Muscle layer of duodenum (tissue), 2 donors: ENCODE data around the gene VAC14.

Experiments used
- H3K27ac ChIP-seq: one replicate; pipeline ENCODE4 v1.7.0; 2013; ENCODE audit warnings: mild to moderate bottlenecking, low read length
- H3K27me3 ChIP-seq: one replicate; pipeline ENCODE4 v1.7.0; 2013; ENCODE audit warnings: low read depth, mild to moderate bottlenecking, control low read depth, low read length
- H3K36me3 ChIP-seq, 2 donors: one replicate each; pipeline ENCODE4 v1.7.0; 2013; ENCODE audit warnings: low read length in 2 of 2, control low read depth in 1 of 2, mild to moderate bottlenecking in 1 of 2; ENCODE audit not compliant: insufficient read depth in 2 of 2, control insufficient read depth in 1 of 2
- H3K4me1 ChIP-seq, 2 donors: one replicate each; pipeline ENCODE4 v1.7.0; 2013; ENCODE audit warnings: low read length in 2 of 2, mild to moderate bottlenecking in 2 of 2, control low read depth in 1 of 2, moderate library complexity in 1 of 2; ENCODE audit not compliant: insufficient read depth in 2 of 2, control insufficient read depth in 1 of 2
- H3K4me3 ChIP-seq, 2 donors: one replicate each; pipeline ENCODE4 v1.7.0; 2013; ENCODE audit warnings: low read length in 2 of 2, low read depth in 1 of 2, mild to moderate bottlenecking in 1 of 2
- H3K9me3 ChIP-seq, 2 donors: one replicate each; pipeline ENCODE4 v1.7.0; 2013; ENCODE audit warnings: low read length in 2 of 2, control low read depth in 1 of 2, mild to moderate bottlenecking in 1 of 2; ENCODE audit not compliant: control insufficient read depth in 1 of 2
- donor health status: healthy.

The VAC14 gene

DNA sequence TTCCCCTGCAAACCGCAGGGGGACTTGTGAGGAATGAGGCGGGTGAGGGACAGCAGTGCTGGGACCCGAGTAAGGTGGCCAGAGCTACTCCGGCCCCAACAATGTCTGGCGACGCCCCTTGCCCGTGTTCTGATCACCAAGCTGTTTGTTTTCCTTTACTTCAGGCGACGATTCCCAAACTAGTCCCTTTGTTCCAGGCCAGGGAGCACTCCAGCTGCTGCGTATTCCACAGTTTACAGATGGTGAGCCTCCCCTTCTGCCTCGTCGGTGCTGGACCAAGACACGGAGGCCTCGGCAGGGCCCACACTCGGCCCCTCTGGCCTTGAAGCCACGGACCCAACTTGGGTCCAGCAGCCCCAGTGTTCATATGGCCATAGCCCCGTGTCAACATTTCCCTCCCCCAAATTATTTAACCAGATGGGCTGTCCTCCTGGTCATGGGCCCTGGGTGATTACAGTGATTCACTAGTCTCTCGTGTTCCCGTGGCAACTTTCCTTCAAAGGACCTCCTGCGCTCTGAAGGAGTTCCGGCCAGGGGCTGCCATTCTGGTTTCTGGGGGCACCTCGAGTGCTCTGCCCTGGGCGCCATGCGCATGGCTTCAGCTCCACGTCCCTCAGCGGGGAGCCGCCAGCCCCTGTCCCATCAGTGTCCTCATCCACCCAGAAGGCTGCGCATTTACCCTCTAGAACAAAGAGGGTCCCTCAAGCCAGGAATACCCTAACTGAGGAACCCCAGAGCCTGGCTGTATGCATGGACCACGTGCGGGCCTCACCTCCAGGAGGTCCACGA, 90.3 kb downstream of the VAC14 start:
- Histone ChIP-seq H3K4me3 (no peak overlapping the region), H3K9me3 (no peaks in the 10 kb centered on the region), H3K36me3 (no peaks in the 10 kb centered on the region), H3K4me1 (peaks cover 22 to 35% of the 10 kb centered on the region in 2 donors), H3K27me3 (no peaks in the 10 kb centered on the region), H3K27ac (no peak overlapping the region)

DNA sequence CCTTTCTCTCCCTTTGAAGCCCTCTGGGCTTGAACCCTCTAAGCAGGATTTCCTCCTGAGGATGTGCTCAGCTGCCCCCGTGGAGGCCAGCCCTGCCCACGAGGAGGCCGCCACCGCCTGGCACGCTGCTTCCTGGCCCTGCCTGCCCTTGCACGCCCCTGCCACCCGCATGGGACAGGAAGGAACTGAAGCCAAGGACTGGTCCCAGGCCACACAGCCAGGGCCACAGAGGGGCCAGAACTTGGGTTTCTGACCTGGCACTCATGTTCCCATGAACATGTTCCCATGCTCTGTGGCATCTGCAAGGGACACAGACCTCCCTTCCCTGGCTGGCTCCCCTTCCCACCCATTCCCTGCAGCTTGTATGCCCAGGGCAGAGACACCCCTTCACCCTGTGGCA, 91.0 kb downstream of the VAC14 start:
- no peaks in the 10 kb centered on the region for H3K9me3 ChIP-seq
- no peaks in the 10 kb centered on the region for H3K36me3 ChIP-seq
- no peaks in the 10 kb centered on the region for H3K27me3 ChIP-seq
- peaks cover 23 to 32% of the 10 kb centered on the region in 2 donors for H3K4me1 ChIP-seq
- no peak overlapping the region for H3K27ac ChIP-seq
- no peak overlapping the region for H3K4me3 ChIP-seq

- Histone ChIP-seq H3K4me1 (peaks cover 24 to 35% of the 10 kb centered on the region in 2 donors), H3K4me3 (no peak overlapping the region), H3K9me3 (no peaks in the 10 kb centered on the region), H3K36me3 (no peaks in the 10 kb centered on the region), H3K27ac (no peak overlapping the region), H3K27me3 (no peaks in the 10 kb centered on the region)
Measured at GRCh38 chr16:70709457-70709856, 91.5 kb downstream of the VAC14 start.

GRCh38 chr16:70708366-70709246, 92.4 kb downstream of the VAC14 start:
- H3K9me3 ChIP-seq: no peaks in the 10 kb centered on the region
- H3K36me3 ChIP-seq: no peaks in the 10 kb centered on the region
- no peak overlapping the region for H3K27ac ChIP-seq
- H3K4me1 ChIP-seq: peaks cover 25 to 44% of the 10 kb centered on the region in 2 donors
- no peaks in the 10 kb centered on the region for H3K27me3 ChIP-seq
- no peak overlapping the region for H3K4me3 ChIP-seq

DNA sequence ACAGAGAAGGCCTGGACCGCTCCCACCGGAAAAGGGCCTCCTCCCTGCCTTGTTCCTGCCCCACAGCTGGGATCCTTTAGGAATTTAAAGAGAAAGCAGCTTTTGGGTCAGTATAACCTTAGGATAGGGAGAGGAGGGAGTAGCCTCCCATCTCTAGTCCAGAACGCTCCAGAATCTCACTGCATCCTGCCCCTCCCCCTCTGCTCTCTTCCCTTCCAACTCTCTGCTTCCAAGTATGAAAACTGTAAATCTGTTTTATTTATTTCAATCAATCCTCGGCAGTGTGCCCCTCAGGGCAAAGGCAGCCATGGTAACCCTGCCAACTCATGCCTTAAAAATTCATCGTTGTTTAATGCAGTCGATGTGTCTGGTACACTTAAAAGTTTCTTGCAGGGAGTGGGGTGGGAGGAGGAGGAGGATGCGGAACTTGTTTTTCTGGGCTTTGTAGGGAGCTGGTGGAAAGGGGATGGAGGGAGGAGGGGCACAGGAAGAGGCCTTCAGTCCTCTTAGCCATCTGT, 94.0 kb downstream of the VAC14 start:
- peak overlapping the region; percentile 65 for H3K27ac ChIP-seq

GRCh38 chr16:70705056-70705455, 95.9 kb downstream of the VAC14 start:
- H3K9me3 ChIP-seq: no peaks in the 10 kb centered on the region
- H3K4me1 ChIP-seq: peaks cover 32 to 69% of the 10 kb centered on the region in 2 donors
- no peak overlapping the region for H3K4me3 ChIP-seq
- H3K27ac ChIP-seq: no peak overlapping the region
- H3K36me3 ChIP-seq: no peaks in the 10 kb centered on the region
- no peaks in the 10 kb centered on the region for H3K27me3 ChIP-seq

More for the DNA sequence above, 94.0 kb downstream of the VAC14 start:
- Histone ChIP-seq H3K9me3 (no peaks in the 10 kb centered on the region), H3K36me3 (no peaks in the 10 kb centered on the region), H3K4me3 (no peak overlapping the region), H3K4me1 (peaks cover 27 to 55% of the 10 kb centered on the region in 2 donors), H3K27me3 (no peaks in the 10 kb centered on the region)

DNA sequence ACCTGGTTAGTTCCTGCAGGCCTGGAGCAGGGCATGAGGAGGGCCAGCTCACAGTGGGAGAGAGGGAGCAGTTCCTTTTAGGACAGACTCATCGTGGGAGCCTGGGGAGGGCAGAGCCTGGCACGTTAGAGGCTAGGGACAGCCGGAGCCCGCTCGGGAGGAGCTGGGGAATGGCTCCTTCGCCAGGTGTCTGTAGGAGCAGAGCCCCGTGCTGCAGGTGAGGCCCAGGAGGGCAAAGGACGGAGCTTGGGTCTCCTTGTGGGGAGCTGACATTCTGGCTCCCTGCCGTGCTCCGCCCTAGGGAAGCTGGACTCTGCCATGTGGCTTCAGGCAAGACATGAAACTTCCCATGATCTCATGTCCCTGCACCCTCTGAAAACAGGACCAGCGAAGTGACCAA, 96.4 kb downstream of the VAC14 start:
- peak overlapping the region; percentile 92 for H3K27ac ChIP-seq
- H3K27me3 ChIP-seq: no peaks in the 10 kb centered on the region
- no peaks in the 10 kb centered on the region for H3K9me3 ChIP-seq
- no peaks in the 10 kb centered on the region for H3K36me3 ChIP-seq
- H3K4me1 ChIP-seq: peaks cover 32 to 68% of the 10 kb centered on the region in 2 donors
- no peak overlapping the region for H3K4me3 ChIP-seq

GRCh38 chr16:70703835-70704381, 97.0 kb downstream of the VAC14 start:
- no peak overlapping the region for H3K4me3 ChIP-seq
- H3K9me3 ChIP-seq: no peaks in the 10 kb centered on the region
- peaks cover 0 to 3% of the 10 kb centered on the region in 2 donors for H3K36me3 ChIP-seq
- peak overlapping the region; percentile 92 for H3K27ac ChIP-seq
- H3K27me3 ChIP-seq: no peaks in the 10 kb centered on the region
- peaks cover 32 to 67% of the 10 kb centered on the region in 2 donors for H3K4me1 ChIP-seq

DNA sequence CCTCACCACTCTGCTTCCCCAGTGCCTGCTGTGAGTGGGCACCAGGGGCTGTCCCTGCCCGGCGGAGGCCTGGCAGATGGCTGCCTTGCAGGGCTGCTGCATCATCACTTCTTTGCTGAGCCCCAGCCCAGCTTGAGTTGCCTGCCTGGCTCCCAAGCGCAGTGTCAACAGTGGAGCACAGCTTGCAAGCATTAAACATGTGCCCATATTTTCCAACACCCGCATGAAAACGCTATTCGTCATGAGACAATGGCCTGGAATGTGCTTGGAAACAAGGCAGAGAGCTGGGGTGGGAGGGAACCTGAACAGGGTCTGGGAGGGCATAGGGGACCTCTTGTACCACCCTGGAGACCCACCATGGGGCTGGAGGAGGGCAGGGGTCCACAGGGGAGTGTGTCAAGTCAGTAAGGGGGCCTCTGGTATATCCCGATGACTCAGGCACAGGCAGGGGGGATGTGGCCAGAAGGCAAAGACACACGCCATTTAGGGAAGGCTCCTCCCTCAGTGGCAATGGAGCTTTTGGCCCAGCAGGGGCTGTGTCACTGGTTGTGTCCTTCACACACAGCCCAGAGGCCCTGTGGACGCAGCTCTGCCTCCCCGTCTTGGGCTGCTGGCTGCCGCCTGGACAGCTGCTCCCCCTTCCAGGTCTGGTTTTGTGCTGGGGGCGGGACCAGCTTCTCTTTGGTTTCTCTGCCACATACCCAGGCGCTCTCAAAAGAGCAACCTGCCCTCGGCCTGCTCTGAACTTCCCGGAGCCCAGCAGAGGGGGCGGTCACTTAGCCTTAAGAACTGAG, 97.7 kb downstream of the VAC14 start:
- H3K9me3 ChIP-seq: no peaks in the 10 kb centered on the region
- peak overlapping the region; percentile 92 for H3K27ac ChIP-seq

GRCh38 chr16:70702624-70703023, 98.3 kb downstream of the VAC14 start:
- H3K36me3 ChIP-seq: peaks cover 0 to 3% of the 10 kb centered on the region in 2 donors
- no peaks in the 10 kb centered on the region for H3K9me3 ChIP-seq
- peak overlapping the region; percentile 92 for H3K27ac ChIP-seq
- peaks cover 32 to 71% of the 10 kb centered on the region in 2 donors for H3K4me1 ChIP-seq
- H3K4me3 ChIP-seq: peak overlapping the region in 1 of 2 donors; percentile 20
- no peaks in the 10 kb centered on the region for H3K27me3 ChIP-seq

More for the DNA sequence above, 97.7 kb downstream of the VAC14 start:
- Histone ChIP-seq H3K36me3 (peaks cover 0 to 3% of the 10 kb centered on the region in 2 donors), H3K27me3 (no peaks in the 10 kb centered on the region), H3K4me1 (peaks cover 32 to 65% of the 10 kb centered on the region in 2 donors), H3K4me3 (peak overlapping the region in 1 of 2 donors; percentile 20)
